HCT116 (cell line): Measurements from ENCODE around the gene CPSF4L. TPM values are rescaled to one million over a fixed set of nuclear protein-coding genes. Genes with fewer than 3 reads are reported as not detected.
A peak's percentile ranks its signal among the peaks of the same experiment; 100 is the strongest.

Source experiments
- ATAC-seq: fragments of 200-7000 bp; cut with Tn5 transposase; 2 replicates; pipeline ENCODE4 v1.9.1; 2020; ENCODE audit warnings: mild to moderate bottlenecking, moderate library complexity
- BruUV-seq: library from RNA; stranded (reverse); fragments of 400-500 nt; replicated peaks from 2 replicates; lab custom pipeline; 2021; lab: Mats Ljungman, UMichigan
- CTCF ChIA-PET: fragments of 300-600 bp; sonication (Branson Sonifier 250); formaldehyde crosslinking; loops from one replicate; lab custom pipeline; 2021; ENCODE audit warnings: antibody characterized with exemption; lab: Charles Lee
- POLR2A ChIA-PET: fragments of 300-600, 350-600 bp; sonication (Branson Sonifier 250); formaldehyde crosslinking; loops from one replicate; lab custom pipeline; 2021; ENCODE audit warnings: antibody characterized with exemption; lab: Charles Lee
- RAD21 ChIA-PET, 2 experiments: fragments of 300-600 bp; sonication (Branson Sonifier 250); formaldehyde crosslinking; loops; one replicate each; lab custom pipeline; 2023; ENCODE audit warnings: low total read pairs in 2 of 2; ENCODE audit not compliant: uncharacterized antibody in 2 of 2, unreplicated experiment in 2 of 2, low non-redundant PET in 1 of 2; lab: Charles Lee
- DNase-seq: peaks from one replicate; pipeline ENCODE4 v3.0.0-alpha.2; 2010; ENCODE audit warnings: low read depth, low spot score
- H2AFZ ChIP-seq: fragments of 200-600 bp; shearing (Covaris generic), sonication (generic); 2 replicates; pipeline ENCODE4 v1.6.1; 2017; ENCODE audit warnings: low read depth, mixed run types, mixed read lengths, antibody characterized with exemption, low read length; ENCODE audit not compliant: poor library complexity, severe bottlenecking
- H3K27ac ChIP-seq: 2 replicates; pipeline ENCODE4 v1.5.1; 2012; ENCODE audit warnings: low read depth, low read length
- H3K27me3 ChIP-seq: fragments of 200-600 bp; sonication (generic); 2 replicates; pipeline ENCODE4 v1.6.1; 2016; ENCODE audit warnings: mixed run types, low read length, mixed read lengths; ENCODE audit not compliant: insufficient read depth
- H3K36me3 ChIP-seq, 2 experiments: fragments of 200-500 bp in 1 of 2; fragments of 200-600 bp in 1 of 2; sonication (Bioruptor generic) in 1 of 2; sonication (generic) in 1 of 2; 2 replicates each; pipeline versions ENCODE4 v1.5.1 to v1.6.1; 2014 to 2016; ENCODE audit warnings: low read length in 2 of 2, inconsistent platforms in 1 of 2, mixed read lengths in 1 of 2, mixed run types in 1 of 2; ENCODE audit not compliant: insufficient read depth in 2 of 2, control insufficient read depth in 1 of 2
- H3K4me1 ChIP-seq, 2 experiments: fragments of 200-600 bp in 1 of 2; sonication (generic) in 1 of 2; 2 replicates each; pipeline versions ENCODE4 v1.5.1 to v1.6.1; 2012 to 2017; ENCODE audit warnings: low read length in 2 of 2, inconsistent platforms in 1 of 2, mild to moderate bottlenecking in 1 of 2, mixed read lengths in 1 of 2, mixed run types in 1 of 2, moderate library complexity in 1 of 2; ENCODE audit not compliant: insufficient read depth in 2 of 2, control insufficient read depth in 1 of 2
- H3K4me2 ChIP-seq: fragments of 200-600 bp; sonication (generic); 2 replicates; pipeline ENCODE4 v1.6.1; 2017; ENCODE audit warnings: mixed run types, low read length, mixed read lengths
- H3K4me3 ChIP-seq, 2 experiments: fragments of 200-600 bp in 1 of 2; sonication (generic) in 1 of 2; replicated peaks in 1 of 2; 2 replicates each; pipeline ENCODE4 v1.5.1; 2011 to 2016; ENCODE audit warnings: low read length in 2 of 2, control low read depth in 1 of 2, low read depth in 1 of 2, mild to moderate bottlenecking in 1 of 2, mixed read lengths in 1 of 2, mixed run types in 1 of 2
- H3K79me2 ChIP-seq: fragments of 200-600 bp; sonication (generic); 2 replicates; pipeline ENCODE4 v1.6.1; 2017; ENCODE audit warnings: mild to moderate bottlenecking, mixed run types, low read length, moderate library complexity, mixed read lengths; ENCODE audit not compliant: insufficient read depth
- H3K9ac ChIP-seq: fragments of 200-600 bp; sonication (generic); 2 replicates; pipeline ENCODE4 v1.6.1; 2016; ENCODE audit warnings: low read length, mixed read lengths
- H3K9me2 ChIP-seq: fragments of 200-600 bp; sonication (generic), shearing (Covaris generic); 2 replicates; pipeline ENCODE4 v1.6.1; 2017; ENCODE audit warnings: mixed run types, mild to moderate bottlenecking, moderate library complexity; ENCODE audit not compliant: insufficient read depth
- H3K9me3 ChIP-seq, 2 experiments: fragments of 200-500 bp in 1 of 2; fragments of 200-600 bp in 1 of 2; sonication (Bioruptor generic) in 1 of 2; sonication (generic) in 1 of 2; 2 replicates each; pipeline ENCODE4 v1.6.1; 2014 to 2017; ENCODE audit warnings: low read length in 2 of 2, mixed read lengths in 2 of 2, inconsistent platforms in 1 of 2, low read depth in 1 of 2, mild to moderate bottlenecking in 1 of 2, mixed run types in 1 of 2, moderate library complexity in 1 of 2; ENCODE audit not compliant: control insufficient read depth in 1 of 2, insufficient read depth in 1 of 2
- H4K20me1 ChIP-seq: fragments of 200-600 bp; sonication (generic), shearing (Covaris generic); 2 replicates; pipeline ENCODE4 v1.6.1; 2017; ENCODE audit warnings: mixed run types, mild to moderate bottlenecking, moderate library complexity; ENCODE audit not compliant: insufficient read depth
- CBX3 ChIP-seq: IDR thresholded peaks from 2 replicates; pipeline ENCODE4 v1.6.1; 2012; ENCODE audit warnings: low read depth
- EGR1 ChIP-seq: IDR thresholded peaks from 2 replicates; pipeline ENCODE4 v1.6.1; 2012; ENCODE audit warnings: low read depth
- EZH2 ChIP-seq: fragments of 200-600 bp; sonication (generic); IDR thresholded peaks from 2 replicates; pipeline ENCODE4 v1.6.1; 2017; ENCODE audit warnings: antibody characterized with exemption, mixed run types
- FOSL1 ChIP-seq: IDR thresholded peaks from 2 replicates; pipeline ENCODE4 v1.6.1; 2012; ENCODE audit warnings: low read depth
- SP1 ChIP-seq: IDR thresholded peaks from 2 replicates; pipeline ENCODE4 v1.6.1; 2012; ENCODE audit warnings: low read depth
- TCF7L2 ChIP-seq: IDR thresholded peaks from 2 replicates; pipeline ENCODE4 v1.7.0; 2011; ENCODE audit warnings: borderline replicate concordance, inconsistent platforms; ENCODE audit not compliant: insufficient read depth, insufficient read length; ENCODE audit errors: extremely low read depth
- YY1 ChIP-seq: IDR thresholded peaks from 2 replicates; pipeline ENCODE4 v1.6.1; 2011; ENCODE audit warnings: low read length, low read depth, moderate library complexity, mild to moderate bottlenecking; ENCODE audit not compliant: insufficient replicate concordance; ENCODE audit errors: extremely low read depth
- ZFX ChIP-seq: fragments of 450-650 bp; IDR thresholded peaks from 2 replicates; pipeline ENCODE4 v1.6.1; 2017
- intact Hi-C: fragments of 100-400 bp; cut with micrococcal nuclease; formaldehyde crosslinking; loops from 2 replicates; pipeline ENCODE4 v1.10.0; 2022
- total RNA-seq: library from RNA; stranded (reverse); gene quantifications from one replicate; pipeline ENCODE4 v1.2.1, GENCODE V29; 2021; ENCODE audit not compliant: unreplicated experiment
- TF ChIP-seq, protein P1 (sequence below), 3 experiments: fragments of 200-600 bp in 1 of 3; sonication (generic) in 1 of 3; IDR thresholded peaks in 2 of 3; conservative IDR thresholded peaks in 1 of 3; 2 replicates each; pipeline ENCODE4 v1.5.1; 2012 to 2017; ENCODE audit warnings: low read depth in 2 of 3, low read length in 2 of 3, antibody characterized with exemption in 1 of 3, borderline replicate concordance in 1 of 3, control low read depth in 1 of 3, mild to moderate bottlenecking in 1 of 3, mixed read lengths in 1 of 3, mixed run types in 1 of 3, moderate library complexity in 1 of 3; ENCODE audit not compliant: insufficient read depth in 1 of 3

The CPSF4L gene
- total RNA-seq, 1 experiment from 2014 or later: not detected

DNA sequence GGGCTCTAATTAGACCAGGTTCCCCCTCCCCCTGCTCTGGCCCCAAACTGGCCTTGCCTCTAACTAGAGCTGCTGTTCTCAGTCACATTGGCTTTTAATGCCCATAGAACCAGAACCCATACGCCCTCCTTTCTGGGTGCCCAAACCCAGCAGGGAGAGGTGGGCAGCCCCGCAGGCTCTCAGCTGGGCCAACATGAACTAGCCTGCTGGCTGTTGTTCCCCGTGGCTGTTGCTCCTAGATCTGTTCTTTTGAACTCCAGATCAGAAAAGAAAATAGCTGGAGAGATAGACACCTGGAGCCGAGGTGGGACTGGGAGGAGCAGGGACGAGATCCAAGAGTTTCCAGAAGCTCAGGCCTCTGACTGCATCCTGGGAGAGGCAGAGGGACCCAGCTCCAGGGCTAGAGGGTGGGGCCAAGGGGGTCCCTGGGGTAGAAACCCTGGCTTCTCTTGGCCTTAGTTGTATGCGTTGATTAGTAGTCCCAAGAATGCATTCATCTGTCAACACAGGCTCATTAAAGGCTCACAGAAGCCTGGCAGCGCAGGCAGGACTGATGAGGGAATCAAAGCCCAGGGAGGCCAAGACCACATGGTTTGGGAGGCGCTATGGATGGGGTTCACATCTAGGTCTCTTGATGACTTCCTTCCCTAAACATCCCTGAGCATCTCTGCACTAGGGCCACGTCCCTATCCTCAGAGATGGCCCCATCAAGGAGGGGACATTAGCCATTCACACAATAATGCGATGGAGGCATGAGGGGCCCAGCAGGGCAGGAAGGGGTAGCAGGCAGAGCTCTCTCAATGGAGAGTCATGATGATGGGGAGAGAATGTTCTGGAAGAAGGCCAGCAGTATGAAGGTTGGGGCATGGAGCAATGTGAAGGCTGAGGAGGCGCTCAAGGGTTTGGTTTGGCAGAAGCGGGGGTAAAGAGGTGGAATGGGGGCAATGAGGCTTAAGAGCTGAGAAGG is 1.3 kb upstream of the CPSF4L start (continued):
- TF ChIP-seq, protein P1, sequence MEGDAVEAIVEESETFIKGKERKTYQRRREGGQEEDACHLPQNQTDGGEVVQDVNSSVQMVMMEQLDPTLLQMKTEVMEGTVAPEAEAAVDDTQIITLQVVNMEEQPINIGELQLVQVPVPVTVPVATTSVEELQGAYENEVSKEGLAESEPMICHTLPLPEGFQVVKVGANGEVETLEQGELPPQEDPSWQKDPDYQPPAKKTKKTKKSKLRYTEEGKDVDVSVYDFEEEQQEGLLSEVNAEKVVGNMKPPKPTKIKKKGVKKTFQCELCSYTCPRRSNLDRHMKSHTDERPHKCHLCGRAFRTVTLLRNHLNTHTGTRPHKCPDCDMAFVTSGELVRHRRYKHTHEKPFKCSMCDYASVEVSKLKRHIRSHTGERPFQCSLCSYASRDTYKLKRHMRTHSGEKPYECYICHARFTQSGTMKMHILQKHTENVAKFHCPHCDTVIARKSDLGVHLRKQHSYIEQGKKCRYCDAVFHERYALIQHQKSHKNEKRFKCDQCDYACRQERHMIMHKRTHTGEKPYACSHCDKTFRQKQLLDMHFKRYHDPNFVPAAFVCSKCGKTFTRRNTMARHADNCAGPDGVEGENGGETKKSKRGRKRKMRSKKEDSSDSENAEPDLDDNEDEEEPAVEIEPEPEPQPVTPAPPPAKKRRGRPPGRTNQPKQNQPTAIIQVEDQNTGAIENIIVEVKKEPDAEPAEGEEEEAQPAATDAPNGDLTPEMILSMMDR (IDR thresholded peaks at IDR 0.05 in 2 of 3, conservative IDR thresholded peaks at IDR 0.05 in 1 of 3; ENCODE audit: borderline replicate concordance in 1 of 3, insufficient read depth in 1 of 3, low read depth in 2 of 3, low read length in 2 of 3): no peak
- TF ChIP-seq TCF7L2: no peak
- no peak for TF ChIP-seq YY1
- no peak for TF ChIP-seq CBX3
- no peak for TF ChIP-seq SP1
- no peak for TF ChIP-seq EGR1

GRCh38 chr17:73261952-73262675 is 434 bp upstream of the CPSF4L start:
- Histone ChIP-seq H3K4me3 (no peak overlapping the region), H3K9me2 (no peaks in the 10 kb centered on the region), H3K36me3 (no peaks in the 10 kb centered on the region), H3K4me1 (no peaks in the 10 kb centered on the region), H3K27ac (no peak overlapping the region), H3K9ac (no peak overlapping the region), H3K27me3 (no peaks in the 10 kb centered on the region), H4K20me1 (no peaks in the 10 kb centered on the region), H2AFZ (no peak overlapping the region), H3K79me2 (no peaks in the 10 kb centered on the region), H3K9me3 (no peaks in the 10 kb centered on the region), H3K4me2 (no peak overlapping the region)
- ChIA-PET CTCF (interaction anchor here (4.1 kb wide), 1 partner anchor 107 kb away, joined by 19 read pairs; no protein-coding TSS in a partner anchor), RAD21 (no interaction called here), POLR2A (no interaction called here)
- DNase-seq (no peak), ATAC-seq (peak; percentile 21; the same call in 1 of the 2 replicates)
- intact Hi-C loops: no loop called here
- no peak for TF ChIP-seq ZFX
- TF ChIP-seq TCF7L2: no peak
- no peak for TF ChIP-seq FOSL1
- no peak for TF ChIP-seq EZH2
- no peak for TF ChIP-seq YY1
- no TSS peak for BruUV-seq
